Measurements from ENCODE around the gene CD6.

The CD6 gene

DNA sequence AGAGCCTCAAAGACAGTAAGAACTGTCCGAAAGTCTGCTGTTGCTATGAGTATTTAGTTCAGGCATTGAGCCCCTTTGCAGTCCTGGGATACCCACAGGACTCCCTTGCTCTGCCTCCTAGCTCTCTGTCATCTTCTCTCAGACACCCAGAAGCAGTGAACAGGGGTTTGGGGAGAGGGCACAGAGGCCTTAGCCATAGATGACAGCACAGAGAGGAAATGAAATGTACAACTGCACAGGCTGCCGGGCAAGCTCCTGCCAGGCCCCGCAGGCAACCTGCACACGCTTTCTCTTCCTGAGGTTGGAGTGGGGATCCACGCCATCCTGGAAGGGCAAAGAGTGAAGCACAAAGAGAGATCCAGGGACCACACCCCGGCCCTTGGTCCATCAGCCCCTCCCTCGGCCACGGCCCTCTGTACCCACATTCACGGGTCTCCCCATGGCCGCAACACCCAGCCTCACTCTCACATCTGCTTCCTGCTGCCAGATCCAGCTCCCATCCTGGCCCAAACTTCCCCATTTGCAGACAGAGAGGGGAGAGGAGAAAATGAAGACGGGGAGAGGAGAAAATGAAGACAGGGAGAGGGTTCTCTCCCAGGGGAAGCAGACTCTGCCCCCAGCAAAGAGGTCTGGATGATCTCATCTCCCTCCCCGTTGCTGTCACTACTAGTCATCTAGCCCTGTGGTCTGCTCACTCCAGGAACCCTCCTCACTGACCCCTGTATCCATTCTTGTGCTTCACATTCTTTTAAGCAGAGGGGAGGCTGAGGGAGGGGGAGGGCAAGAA, 40.7 kb downstream of the CD6 start:
- no peak for DNase-seq

- no peak for DNase-seq
These were observed 41.3 kb downstream of the CD6 start for GRCh38 chr11:61012737-61013215.

DNA sequence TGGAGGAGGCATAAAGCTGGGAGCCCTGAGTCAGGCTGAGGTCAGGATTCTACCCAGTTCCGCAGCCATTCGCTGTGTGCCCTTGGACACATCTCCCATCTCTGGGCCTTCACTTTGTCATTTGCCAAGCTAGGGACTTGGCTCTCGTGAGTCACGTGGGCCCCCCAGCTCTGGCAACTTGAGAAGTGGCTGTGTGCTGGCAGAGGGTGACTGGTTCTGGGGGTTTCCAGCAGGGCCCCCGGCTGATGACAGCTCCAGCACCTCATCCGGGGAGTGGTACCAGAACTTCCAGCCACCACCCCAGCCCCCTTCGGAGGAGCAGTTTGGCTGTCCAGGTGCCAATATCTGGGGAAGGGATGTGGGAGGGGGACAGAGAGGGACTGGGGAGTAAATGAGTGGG, 46.6 kb downstream of the CD6 start:
- no peak for DNase-seq

DNA sequence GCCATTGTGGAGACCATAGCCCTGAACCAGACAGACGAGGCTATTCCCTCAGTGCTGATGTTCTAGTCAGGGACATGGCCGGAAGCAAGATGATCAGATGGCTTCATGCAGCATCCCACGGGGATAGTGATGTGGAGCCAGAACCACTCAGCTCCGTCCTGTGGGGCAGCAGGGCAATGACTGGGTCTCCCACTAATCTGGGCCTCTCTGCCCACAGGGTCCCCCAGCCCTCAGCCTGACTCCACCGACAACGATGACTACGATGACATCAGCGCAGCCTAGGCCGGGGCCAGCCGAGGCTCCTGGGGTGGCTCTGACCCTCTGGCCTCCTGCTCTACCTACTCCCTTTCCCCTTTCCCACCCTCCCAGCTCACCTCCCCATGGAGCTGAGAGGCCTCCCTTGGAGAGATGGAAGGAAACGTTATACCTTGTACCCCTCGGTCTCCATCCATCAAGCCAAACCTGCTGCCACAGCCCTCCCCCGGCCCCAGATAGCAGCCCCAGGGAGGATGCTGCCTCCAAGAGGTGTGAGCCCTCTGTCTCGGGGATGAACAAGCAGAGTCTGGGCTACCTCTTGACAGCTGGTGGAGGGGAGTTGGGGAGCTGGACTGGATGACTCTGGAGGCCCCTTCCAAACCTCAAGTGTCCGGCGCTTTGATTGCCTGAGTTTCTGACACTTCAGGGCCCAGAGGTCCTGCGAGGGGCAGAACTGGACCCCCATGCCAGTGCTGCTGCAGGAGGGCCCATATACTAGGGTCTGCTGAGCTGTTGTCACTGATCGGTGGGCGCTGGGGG, 47.8 kb downstream of the CD6 start:
- no peak for DNase-seq

GRCh38 chr11:61019832-61020405, 48.4 kb downstream of the CD6 start:
- no peak for DNase-seq

DNA sequence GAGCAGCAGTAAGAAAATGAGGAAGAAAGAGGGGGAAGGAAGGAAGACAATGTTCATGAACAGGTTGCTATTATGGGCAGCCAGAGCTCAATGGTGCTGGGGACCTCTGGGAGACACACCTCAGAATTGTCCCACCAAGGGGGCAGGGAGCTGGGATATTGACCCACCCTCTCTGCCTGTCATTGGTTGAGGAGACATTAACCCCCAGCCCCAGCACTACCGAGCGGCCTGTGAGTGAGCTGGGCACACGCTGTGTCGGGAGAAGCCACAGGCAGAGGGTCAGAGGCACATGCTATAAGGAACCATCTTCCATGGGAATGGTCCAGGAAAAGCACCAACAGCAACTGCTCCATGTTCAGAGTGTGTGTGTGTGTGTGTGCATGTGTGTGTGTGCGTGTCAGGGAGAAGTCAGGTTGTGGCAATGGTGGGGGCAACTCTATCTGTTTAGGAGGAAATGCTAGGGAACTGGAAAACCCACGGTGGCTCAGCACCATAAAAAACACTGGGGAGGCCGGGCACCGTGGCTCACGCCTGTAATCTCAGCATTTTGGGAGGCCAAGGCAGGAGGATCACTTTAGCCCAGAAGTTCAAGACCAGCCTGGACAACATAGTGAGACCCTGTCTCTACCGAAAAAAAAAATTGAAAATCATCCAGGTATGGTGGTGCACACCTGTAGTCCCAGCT, 49.2 kb downstream of the CD6 start:
- DNase-seq: no peak

GRCh38 chr11:61021661-61022212, 50.3 kb downstream of the CD6 start:
- peak; percentile 89 for DNase-seq

GRCh38 chr11:61022311-61023085, 51.0 kb downstream of the CD6 start:
- no peak for DNase-seq

DNA sequence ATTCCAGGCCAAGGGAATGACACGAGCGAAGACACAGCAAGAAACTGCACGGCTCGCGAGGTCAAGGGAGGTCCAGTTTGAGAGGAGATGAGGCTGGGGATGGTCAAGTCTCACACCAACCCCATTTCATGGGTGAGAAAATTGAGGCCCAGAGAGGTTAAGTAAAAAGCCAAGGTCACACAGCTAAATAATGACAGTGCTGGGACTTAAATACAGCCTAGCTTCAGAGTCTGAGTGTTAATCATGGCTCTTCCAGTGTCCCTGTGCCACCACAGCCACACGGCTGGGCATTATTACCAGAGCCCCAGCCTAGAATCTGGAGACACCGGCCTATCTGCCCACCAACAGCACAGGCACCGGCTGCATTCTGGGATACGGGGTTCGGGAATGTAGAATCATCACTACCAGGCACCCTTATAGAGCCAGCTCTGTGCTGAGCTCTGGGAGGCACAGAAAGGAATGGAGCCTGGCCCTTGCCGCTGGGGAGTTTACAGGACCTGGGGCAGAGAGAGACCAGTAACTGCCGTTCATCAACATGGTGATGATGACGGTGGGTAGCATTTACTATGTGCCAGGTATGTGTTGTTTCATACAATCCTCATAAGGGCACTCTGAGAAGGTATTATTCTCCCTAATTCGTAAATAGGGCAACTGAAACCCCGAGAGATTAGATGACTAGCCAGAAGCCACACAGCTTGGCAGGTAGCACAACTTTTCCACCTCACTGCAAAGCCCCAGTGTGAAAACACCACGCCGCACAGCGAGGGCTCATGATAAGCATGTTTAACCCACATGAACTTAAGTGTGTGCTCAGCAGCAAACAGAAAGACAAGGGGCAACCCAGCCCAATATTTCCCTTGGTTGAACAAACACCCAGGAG, 51.8 kb downstream of the CD6 start:
- DNase-seq: peak; percentile 75

- DNase-seq: no peak
These were observed 52.5 kb downstream of the CD6 start for GRCh38 chr11:61023966-61024295.

GRCh38 chr11:61024938-61025820, 53.7 kb downstream of the CD6 start:
- DNase-seq: peak; percentile 29

DNA sequence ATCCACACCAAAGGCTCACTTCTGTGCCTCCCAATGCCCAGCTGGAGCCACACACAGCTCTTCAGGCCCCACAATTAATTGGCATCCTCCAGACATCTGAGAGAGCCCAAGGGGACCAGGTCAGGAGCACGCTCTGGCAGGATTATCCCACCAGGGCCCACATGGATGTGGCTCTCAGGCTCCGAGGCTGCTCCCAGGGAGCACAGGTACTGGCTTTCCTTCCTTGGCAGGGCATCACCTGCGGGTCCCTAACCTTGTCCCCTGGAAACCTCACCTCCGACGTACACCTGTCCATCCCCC, 54.3 kb downstream of the CD6 start:
- peak; percentile 18 for DNase-seq

DNA sequence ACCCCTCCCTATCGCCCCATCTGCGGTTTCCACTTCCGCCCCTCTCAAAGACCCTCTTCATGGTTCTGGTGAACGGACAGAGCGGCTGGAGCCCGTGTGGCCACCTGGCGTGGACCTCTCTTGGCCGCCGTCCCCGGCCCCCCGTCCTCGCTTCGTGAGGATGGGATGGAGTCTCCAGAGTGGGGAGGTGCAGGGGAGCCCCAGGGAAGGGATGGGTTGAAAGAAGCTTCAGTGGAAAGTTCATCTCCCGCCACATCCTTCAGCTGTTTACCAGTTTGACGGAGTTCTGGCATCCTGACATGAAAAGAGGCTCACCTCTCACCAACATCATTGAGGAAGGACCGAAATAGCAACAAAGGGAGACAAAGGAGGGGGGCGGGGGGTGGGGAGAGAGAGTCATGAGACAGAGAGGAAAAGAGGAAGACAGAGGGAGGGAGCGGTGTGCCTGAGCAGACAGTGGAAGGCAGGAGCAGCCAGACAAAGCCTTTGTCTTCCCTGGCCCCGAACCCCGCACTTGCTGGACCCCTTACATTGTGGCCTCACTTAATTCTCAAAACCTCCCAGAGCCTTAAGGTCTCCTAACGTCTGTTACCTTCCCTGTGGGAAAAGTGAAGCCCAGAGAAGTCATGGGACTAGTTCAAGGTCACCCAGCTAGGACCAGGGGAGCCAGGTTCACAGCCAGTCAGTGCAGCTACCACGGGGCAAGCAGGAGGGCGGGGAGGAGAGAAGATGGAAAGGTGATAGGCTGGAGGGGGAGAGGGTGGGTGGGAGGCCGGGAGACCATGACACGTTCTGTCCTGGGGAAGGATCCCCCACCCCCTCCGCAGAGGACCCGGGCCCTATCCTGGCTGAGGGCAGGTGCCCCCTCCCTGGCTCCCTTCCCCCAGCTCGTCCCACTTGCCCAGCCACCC, 54.9 kb downstream of the CD6 start:
- DNase-seq: peak; percentile 67

DNA sequence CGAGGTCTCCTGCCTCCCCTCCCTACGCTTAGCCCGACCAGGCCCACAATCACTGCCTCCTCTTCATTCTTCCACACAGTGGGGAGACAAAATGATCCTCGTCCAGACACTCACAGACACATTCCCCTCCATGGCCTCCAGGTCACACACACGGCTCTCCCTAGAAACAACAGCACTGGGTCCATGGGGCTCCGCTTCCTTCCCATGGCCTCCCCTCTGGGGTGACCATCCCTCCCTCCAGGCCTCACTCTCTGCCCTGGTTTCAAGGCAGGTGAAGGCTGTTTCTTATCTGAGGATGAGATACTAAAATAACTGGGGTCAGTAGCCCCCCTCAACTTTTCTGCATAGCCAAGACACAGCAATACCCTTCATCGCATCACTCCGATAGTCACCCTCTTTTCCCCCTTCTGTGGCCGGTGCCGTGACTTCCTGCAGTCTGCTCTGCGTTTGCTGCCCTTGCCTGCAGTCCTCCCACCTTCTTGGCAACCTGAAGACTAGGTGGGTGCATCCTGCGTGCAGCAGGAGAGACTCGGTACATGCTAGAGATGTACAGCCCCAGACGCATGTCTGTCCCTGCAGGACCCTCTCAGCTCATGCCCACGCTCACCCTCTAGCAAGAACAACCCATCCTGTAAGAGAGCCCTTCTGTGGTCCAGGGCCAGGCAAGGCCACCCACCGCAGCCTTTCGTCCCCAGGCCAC, 55.8 kb downstream of the CD6 start:
- DNase-seq: no peak

DNA sequence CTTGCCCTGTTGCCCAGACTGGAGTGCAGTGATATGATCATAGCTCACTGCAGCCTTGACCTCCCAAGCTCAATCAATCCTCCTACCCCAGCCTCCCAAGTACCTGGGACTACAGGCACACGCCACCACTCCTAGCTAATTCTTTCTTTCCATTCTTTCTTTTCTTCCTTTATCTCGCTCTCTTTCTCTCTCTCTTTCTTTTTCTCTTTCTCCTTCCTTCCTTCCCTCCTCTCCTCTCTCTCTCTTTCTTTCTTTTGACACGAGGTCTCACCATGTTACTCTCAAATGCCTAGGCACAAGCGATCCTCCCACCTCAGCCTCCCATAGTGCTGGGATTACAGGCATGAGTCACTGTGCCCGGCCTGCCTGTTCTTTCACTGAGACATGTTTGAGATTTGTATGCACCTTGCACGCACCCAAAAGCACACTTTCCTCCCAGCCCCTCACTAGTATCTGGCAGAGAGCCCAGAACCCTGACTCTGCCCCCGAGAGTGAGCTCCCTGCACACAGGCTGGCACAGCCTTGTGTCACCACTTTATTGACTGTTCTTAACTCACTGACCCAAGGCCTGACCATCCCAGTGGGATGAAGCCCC, 56.8 kb downstream of the CD6 start:
- peak; percentile 70 for DNase-seq

DNA sequence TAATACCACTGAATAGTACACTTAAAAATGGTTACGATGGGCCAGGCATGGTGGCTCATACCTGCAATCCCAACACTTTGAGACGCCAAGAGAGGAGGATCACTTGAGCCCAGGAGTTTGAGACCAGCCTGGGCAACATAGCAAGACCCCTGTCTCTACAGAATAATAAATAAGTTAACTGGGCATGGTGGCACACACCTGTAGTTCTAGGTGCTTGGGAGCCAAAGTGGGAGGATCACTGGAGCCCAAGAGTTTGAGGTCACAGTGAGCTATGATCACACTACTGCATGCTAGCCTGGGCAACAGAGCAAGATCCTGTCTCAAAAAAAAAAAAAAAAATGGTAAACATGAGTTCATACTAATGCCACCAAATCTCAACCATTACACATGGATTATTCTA, 61.3 kb downstream of the CD6 start:
- no peak for DNase-seq

GRCh38 chr11:61033417-61033816, 61.9 kb downstream of the CD6 start:
- DNase-seq: no peak

DNA sequence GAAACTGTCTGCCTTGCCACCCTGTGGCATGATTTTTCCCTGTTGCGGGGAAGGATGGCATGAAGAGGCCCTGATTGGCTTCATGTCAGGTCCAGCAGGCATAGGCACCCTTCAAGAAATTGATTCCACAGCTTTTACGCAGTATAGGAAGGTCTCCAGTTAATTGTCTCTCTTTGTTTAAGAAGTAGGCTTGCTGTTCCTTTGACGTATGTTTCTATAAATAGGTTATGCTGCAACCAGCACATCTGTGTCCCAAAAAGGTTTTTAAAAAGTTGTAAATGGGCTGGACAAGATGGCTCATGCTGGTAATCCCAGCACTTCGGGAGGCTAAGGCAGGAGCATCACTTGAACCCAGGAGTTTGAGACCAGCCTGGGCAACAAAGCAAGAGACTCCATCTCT, 62.6 kb downstream of the CD6 start:
- no peak for DNase-seq
